CD4-positive, alpha-beta T cell (primary cell): Measurements from ENCODE around the gene SPAG7. TPM values are rescaled to one million over a fixed set of nuclear protein-coding genes. Genes with fewer than 3 reads are reported as not detected.

ENCODE experiments used
- ATAC-seq: fragments of 200-7000 bp; cut with Tn5 transposase; one replicate; pipeline ENCODE4 v1.10.0; 2022; ENCODE audit warnings: mild to moderate bottlenecking; ENCODE audit not compliant: poor library complexity
- CTCF ChIA-PET: fragments of 350-600 bp; sonication (Branson Sonifier 250); formaldehyde crosslinking; loops from one replicate; lab custom pipeline; 2021; ENCODE audit warnings: antibody characterized with exemption, inconsistent platforms; lab: Charles Lee
- POLR2A ChIA-PET: fragments of 350-600 bp; sonication (Branson Sonifier 250); formaldehyde crosslinking; loops from one replicate; lab custom pipeline; 2021; ENCODE audit warnings: antibody characterized with exemption, inconsistent platforms; lab: Charles Lee
- DNase-seq, 14 experiments: peaks; one replicate each; pipeline ENCODE4 v3.0.0-alpha.2; 2013 to 2020; ENCODE audit warnings: mixed read lengths in 2 of 14
- H3K27ac ChIP-seq, 2 donors: one replicate each; pipeline versions ENCODE4 v1.5.1 to v1.7.0; 2013; ENCODE audit warnings: low read length in 2 of 2, low read depth in 1 of 2, mild to moderate bottlenecking in 1 of 2
- H3K27me3 ChIP-seq, 2 experiments: 1 replicate in 1 of 2; 2 replicates in 1 of 2; pipeline versions ENCODE4 v1.6.1 to v1.7.0; 2013; ENCODE audit warnings: low read length in 2 of 2, control low read depth in 1 of 2, mild to moderate bottlenecking in 1 of 2, moderate library complexity in 1 of 2; ENCODE audit not compliant: insufficient read depth in 2 of 2, control insufficient read depth in 1 of 2
- H3K36me3 ChIP-seq: one replicate; pipeline ENCODE4 v1.6.1; 2013; ENCODE audit warnings: low read length, control low read depth; ENCODE audit not compliant: insufficient read depth
- H3K4me1 ChIP-seq: one replicate; pipeline ENCODE4 v1.6.1; 2013; ENCODE audit warnings: low read length, control low read depth; ENCODE audit not compliant: insufficient read depth
- H3K4me3 ChIP-seq: one replicate; pipeline ENCODE4 v1.5.1; 2013; ENCODE audit warnings: mild to moderate bottlenecking, low read length, moderate library complexity
- H3K9me3 ChIP-seq, 2 experiments: 1 replicate in 1 of 2; 2 replicates in 1 of 2; pipeline versions ENCODE4 v1.6.1 to v1.7.0; 2013; ENCODE audit warnings: low read length in 2 of 2, mild to moderate bottlenecking in 2 of 2, control low read depth in 1 of 2, moderate library complexity in 1 of 2; ENCODE audit not compliant: control insufficient read depth in 1 of 2, insufficient read depth in 1 of 2
- H3K27ac Mint-ChIP-seq: one replicate; pipeline ENCODE4 v1.8.0; 2020; ENCODE audit warnings: mixed read lengths
- H3K27me3 Mint-ChIP-seq: one replicate; pipeline ENCODE4 v1.8.0; 2021; ENCODE audit warnings: mixed read lengths
- H3K36me3 Mint-ChIP-seq: one replicate; pipeline ENCODE4 v1.8.0; 2021; ENCODE audit warnings: low read depth, mixed read lengths
- H3K4me1 Mint-ChIP-seq: one replicate; pipeline ENCODE4 v1.8.0; 2021; ENCODE audit warnings: low read depth, mixed read lengths
- H3K4me3 Mint-ChIP-seq: one replicate; pipeline ENCODE4 v1.8.0; 2020; ENCODE audit warnings: mild to moderate bottlenecking, mixed read lengths
- H3K9me3 Mint-ChIP-seq: one replicate; pipeline ENCODE4 v1.8.0; 2020; ENCODE audit warnings: mixed read lengths
- CTCF ChIP-seq: fragments of 200-600 bp; IDR thresholded peaks from one replicate; pipeline ENCODE4 v1.8.0; 2022; ENCODE audit warnings: antibody characterized with exemption, mild to moderate bottlenecking
- intact Hi-C, 2 experiments: fragments of 100-400 bp; cut with DNase I in 1 of 2; cut with micrococcal nuclease in 1 of 2; formaldehyde crosslinking; loops; one replicate each; pipeline versions ENCODE4 v1.15.1 to v1.9.0; 2023 to 2025; cut with DNase I, micrococcal nuclease
- total RNA-seq, 174 experiments: library from RNA in 2 of 174; stranded (reverse) in 2 of 174; gene quantifications; one replicate each; pipeline ENCODE4 v1.2.3 and lab custom pipeline; 2021 to 2026

Gene SPAG7
- total RNA-seq, 2 experiments from 2014 or later = 30.2 to 30.9 TPM

DNA sequence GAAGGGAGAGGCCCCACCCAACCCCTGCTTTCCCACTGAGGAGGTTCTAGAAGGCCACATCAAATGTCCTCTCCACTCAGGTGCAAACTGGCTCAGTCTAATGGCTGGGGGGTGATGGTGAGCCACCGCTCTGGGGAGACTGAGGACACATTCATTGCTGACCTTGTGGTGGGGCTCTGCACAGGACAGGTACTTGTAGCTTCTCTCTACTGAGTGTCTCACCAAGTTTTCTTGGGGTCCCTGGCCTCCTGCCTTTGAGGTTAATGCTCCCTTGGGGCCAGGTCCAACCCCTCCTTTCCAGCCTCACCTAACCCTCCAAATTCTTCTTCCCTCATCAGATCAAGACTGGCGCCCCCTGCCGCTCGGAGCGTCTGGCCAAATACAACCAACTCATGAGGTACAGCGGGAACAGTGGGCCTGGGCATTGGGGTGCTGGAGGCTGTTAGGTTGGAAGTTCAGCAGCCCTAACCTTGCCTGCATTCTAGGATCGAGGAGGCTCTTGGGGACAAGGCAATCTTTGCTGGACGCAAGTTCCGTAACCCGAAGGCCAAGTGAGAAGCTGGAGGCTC is 11.0 kb downstream of the SPAG7 start:
- Histone ChIP-seq H3K4me1 (no peaks in the 10 kb centered on the region), H3K36me3 (peaks cover 16% of the 10 kb centered on the region), H3K27me3 (no peaks in the 10 kb centered on the region), H3K27ac (no peak overlapping the region), H3K9me3 (no peaks in the 10 kb centered on the region), H3K4me3 (no peak overlapping the region)
- no peak overlapping the region for H3K4me3 Mint-ChIP-seq
- peak; percentile 20 for TF ChIP-seq CTCF
- no peak overlapping the region for H3K27ac Mint-ChIP-seq
- H3K27me3 Mint-ChIP-seq = no peaks in the 10 kb centered on the region
- peak in 12 of 14 experiments; percentile 26 to 75 (median 44) for DNase-seq
- no peaks in the 10 kb centered on the region for H3K9me3 Mint-ChIP-seq
- intact Hi-C loops = no loop called here
- ATAC-seq = peak; percentile 24
- CTCF ChIA-PET = no interaction called here
- peaks cover 25% of the 10 kb centered on the region for H3K36me3 Mint-ChIP-seq
- POLR2A ChIA-PET = interaction anchor here (1.4 to 3.2 kb wide), 3 partner anchors 8 to 16 kb away, joined by 5 to 13 read pairs (median 12); partner anchors contain the start of genes PFN1, RNF167, SLC25A11 and SPAG7
- H3K4me1 Mint-ChIP-seq = peaks cover 6% of the 10 kb centered on the region

DNA sequence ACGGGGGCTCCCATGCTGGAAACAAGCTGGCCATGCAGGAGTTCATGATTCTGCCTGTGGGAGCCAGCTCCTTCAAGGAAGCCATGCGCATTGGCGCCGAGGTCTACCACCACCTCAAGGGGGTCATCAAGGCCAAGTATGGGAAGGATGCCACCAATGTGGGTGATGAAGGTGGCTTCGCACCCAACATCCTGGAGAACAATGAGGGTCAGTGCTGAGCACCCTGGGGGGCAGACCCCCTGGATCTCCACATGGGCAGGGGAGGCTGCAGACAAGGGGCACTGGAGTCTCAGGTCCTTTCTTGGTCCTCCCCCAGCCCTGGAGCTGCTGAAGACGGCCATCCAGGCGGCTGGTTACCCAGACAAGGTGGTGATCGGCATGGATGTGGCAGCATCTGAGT is 12.5 kb downstream of the SPAG7 start:
- no peak for TF ChIP-seq CTCF
- Mint-ChIP-seq H3K27me3 (no peaks in the 10 kb centered on the region), H3K9me3 (no peaks in the 10 kb centered on the region), H3K27ac (no peak overlapping the region), H3K4me1 (peaks cover 21% of the 10 kb centered on the region), H3K36me3 (peaks cover 17% of the 10 kb centered on the region), H3K4me3 (no peak overlapping the region)
- Histone ChIP-seq H3K4me1 (peaks cover 13% of the 10 kb centered on the region), H3K36me3 (peaks cover 11% of the 10 kb centered on the region), H3K27ac (no peak overlapping the region), H3K9me3 (no peaks in the 10 kb centered on the region), H3K27me3 (no peaks in the 10 kb centered on the region), H3K4me3 (no peak overlapping the region)
- DNase-seq (no peak), ATAC-seq (no peak)
- ChIA-PET POLR2A (interaction anchor here (13.9 kb wide), 1 partner anchor 12 kb away, joined by 350 read pairs; the partner anchor contains the start of gene SPAG7), CTCF (no interaction called here)
- intact Hi-C loops = no loop called here

- POLR2A ChIA-PET = interaction anchor here (1.1 to 13.9 kb wide), 3 partner anchors 14 to 34 kb away, joined by 3 to 350 read pairs (median 6); partner anchors contain the start of genes CAMTA2, RNF167, SLC25A11 and SPAG7
- Histone ChIP-seq H3K4me3 (no peak overlapping the region), H3K9me3 (no peaks in the 10 kb centered on the region), H3K27ac (no peak overlapping the region), H3K27me3 (no peaks in the 10 kb centered on the region), H3K36me3 (no peaks in the 10 kb centered on the region), H3K4me1 (peaks cover 16% of the 10 kb centered on the region)
- Mint-ChIP-seq H3K4me3 (no peak overlapping the region), H3K27me3 (no peaks in the 10 kb centered on the region), H3K36me3 (peaks cover 8% of the 10 kb centered on the region), H3K27ac (no peak overlapping the region), H3K4me1 (peaks cover 24% of the 10 kb centered on the region), H3K9me3 (no peaks in the 10 kb centered on the region)
- no peak for DNase-seq
- TF ChIP-seq CTCF = no peak
- ATAC-seq = no peak
- CTCF ChIA-PET = interaction anchor here (1.2 kb wide), 1 partner anchor 14 kb away, joined by 3 read pairs; the partner anchor contains the start of gene SPAG7
- intact Hi-C loops = no loop called here
These were observed 14.1 kb downstream of the SPAG7 start for GRCh38 chr17:4953451-4953961.
